ENCODE results near the gene MAP3K5.

The MAP3K5 gene

GRCh38 chr6:136571065-136571464, 221.2 kb downstream of the MAP3K5 start:
- no peak for DNase-seq (ENCODE audit: low spot score)
- in situ Hi-C loops (cut with MboI; ENCODE audit: low sequenced_read_pairs, unreplicated experiment) = no loop called here
- TF ChIP-seq CTCF (IDR thresholded peaks at IDR 0.05; ENCODE audit: borderline replicate concordance, control extremely low read depth, extremely low read depth, insufficient read depth, missing control alignments) = no peak

DNA sequence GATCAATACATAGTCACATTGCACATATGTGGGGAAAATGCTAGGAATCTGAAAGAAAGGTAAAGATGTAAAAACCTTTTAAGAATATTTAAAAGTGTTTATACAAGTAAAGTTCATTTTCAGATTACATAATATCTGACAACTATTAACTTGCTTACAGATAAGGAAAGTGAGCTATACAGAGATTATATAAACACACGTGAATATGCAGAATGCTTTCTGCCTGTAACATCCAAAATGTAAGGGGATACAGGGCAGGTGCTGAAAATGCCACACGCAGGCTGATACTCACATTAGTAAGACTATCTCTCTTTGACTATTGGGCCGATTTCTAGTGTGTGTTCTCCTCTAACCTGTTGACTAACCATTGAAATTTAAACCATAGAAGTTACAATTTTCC, 224.1 kb downstream of the MAP3K5 start:
- TF ChIP-seq CTCF (IDR thresholded peaks at IDR 0.05; ENCODE audit: borderline replicate concordance, control extremely low read depth, extremely low read depth, insufficient read depth, missing control alignments) = no peak
- DNase-seq (ENCODE audit: low spot score) = no peak
- in situ Hi-C loops (cut with MboI; ENCODE audit: low sequenced_read_pairs, unreplicated experiment) = no loop called here

DNA sequence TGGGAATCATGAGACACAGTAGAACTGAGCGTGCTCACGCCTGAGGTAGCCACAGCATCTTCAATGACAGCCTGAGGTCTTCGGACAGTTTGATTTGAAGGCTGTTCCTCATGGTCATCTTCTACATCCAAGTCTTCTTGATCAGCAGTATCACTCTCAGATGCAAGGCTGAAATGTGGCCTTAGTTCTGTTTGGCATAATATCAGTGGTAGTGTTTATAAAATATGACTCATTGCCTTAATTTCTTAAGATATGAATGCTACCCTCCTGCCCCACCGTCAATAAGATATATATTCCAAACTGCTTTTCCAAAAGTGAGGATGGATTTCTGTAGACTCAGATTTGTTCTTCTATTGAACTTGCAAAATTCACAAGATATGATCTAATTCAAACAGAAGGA, 224.6 kb downstream of the MAP3K5 start:
- no peak for DNase-seq (ENCODE audit: low spot score)
- in situ Hi-C loops (cut with MboI; ENCODE audit: low sequenced_read_pairs, unreplicated experiment) = no loop called here
- TF ChIP-seq CTCF (IDR thresholded peaks at IDR 0.05; ENCODE audit: borderline replicate concordance, control extremely low read depth, extremely low read depth, insufficient read depth, missing control alignments) = no peak

- TF ChIP-seq CTCF (IDR thresholded peaks at IDR 0.05; ENCODE audit: borderline replicate concordance, control extremely low read depth, extremely low read depth, insufficient read depth, missing control alignments) = no peak
- no peak for DNase-seq (ENCODE audit: low spot score)
- in situ Hi-C loops (cut with MboI; ENCODE audit: low sequenced_read_pairs, unreplicated experiment) = no loop called here
Measured at GRCh38 chr6:136566851-136567250, 225.4 kb downstream of the MAP3K5 start.

GRCh38 chr6:136566007-136566487, 226.2 kb downstream of the MAP3K5 start:
- no peak for TF ChIP-seq CTCF (IDR thresholded peaks at IDR 0.05; ENCODE audit: borderline replicate concordance, control extremely low read depth, extremely low read depth, insufficient read depth, missing control alignments)
- no peak for DNase-seq (ENCODE audit: low spot score)
- in situ Hi-C loops (cut with MboI; ENCODE audit: low sequenced_read_pairs, unreplicated experiment) = no loop called here

- no peak for DNase-seq (ENCODE audit: low spot score)
- TF ChIP-seq CTCF (IDR thresholded peaks at IDR 0.05; ENCODE audit: borderline replicate concordance, control extremely low read depth, extremely low read depth, insufficient read depth, missing control alignments) = no peak
- in situ Hi-C loops (cut with MboI; ENCODE audit: low sequenced_read_pairs, unreplicated experiment) = no loop called here
Measured at GRCh38 chr6:136564180-136564579, 228.1 kb downstream of the MAP3K5 start.
